IPS-18c (cell line): ENCODE measurements around the gene ANKRD31.

Experiments used
- H3K4me3 ChIP-seq: 2 replicates; pipeline ENCODE4 v1.7.0; 2013; ENCODE audit warnings: low read depth, mild to moderate bottlenecking, low read length, moderate library complexity; ENCODE audit not compliant: insufficient read depth
- H3K9me3 ChIP-seq: one replicate; pipeline ENCODE4 v1.6.1; 2013; ENCODE audit warnings: mild to moderate bottlenecking, low read length, moderate library complexity; ENCODE audit not compliant: control insufficient read depth, insufficient read depth

ANKRD31 gene

GRCh38 chr5:75037106-75037505 lies 199.6 kb downstream of the ANKRD31 start:
- Histone ChIP-seq H3K9me3 (no peaks in the 10 kb centered on the region), H3K4me3 (no peak overlapping the region)

GRCh38 chr5:75034137-75034739 lies 202.4 kb downstream of the ANKRD31 start:
- Histone ChIP-seq H3K4me3 (no peak overlapping the region), H3K9me3 (no peaks in the 10 kb centered on the region)

GRCh38 chr5:75031366-75031765 lies 205.3 kb downstream of the ANKRD31 start:
- H3K9me3 ChIP-seq, result no peaks in the 10 kb centered on the region
- no peak overlapping the region for H3K4me3 ChIP-seq

- Histone ChIP-seq H3K4me3 (no peak overlapping the region), H3K9me3 (no peaks in the 10 kb centered on the region)
These were observed 208.6 kb downstream of the ANKRD31 start for GRCh38 chr5:75028090-75028489.

GRCh38 chr5:75023368-75024159 lies 213.1 kb downstream of the ANKRD31 start:
- Histone ChIP-seq H3K9me3 (no peaks in the 10 kb centered on the region), H3K4me3 (no peak overlapping the region)

DNA sequence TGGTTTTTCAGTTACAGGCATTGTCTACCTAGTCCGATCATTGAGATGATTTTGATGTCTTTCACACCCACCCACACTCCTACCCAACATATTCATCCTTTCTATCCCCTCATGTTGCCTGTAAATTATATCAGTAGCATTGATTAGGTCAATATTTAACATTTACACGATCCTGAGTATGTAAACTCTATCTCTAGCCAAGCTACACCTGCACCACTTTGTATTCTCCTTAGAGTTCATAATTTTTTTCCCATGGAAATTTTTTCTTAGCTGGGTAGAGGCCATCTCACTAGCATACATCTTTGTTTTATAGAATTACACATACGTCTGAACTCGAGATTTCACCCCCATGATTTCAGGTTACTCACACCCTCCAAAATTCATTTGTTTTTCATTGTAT lies 214.9 kb downstream of the ANKRD31 start:
- no peak overlapping the region for H3K4me3 ChIP-seq
- H3K9me3 ChIP-seq, result peaks cover 2% of the 10 kb centered on the region

DNA sequence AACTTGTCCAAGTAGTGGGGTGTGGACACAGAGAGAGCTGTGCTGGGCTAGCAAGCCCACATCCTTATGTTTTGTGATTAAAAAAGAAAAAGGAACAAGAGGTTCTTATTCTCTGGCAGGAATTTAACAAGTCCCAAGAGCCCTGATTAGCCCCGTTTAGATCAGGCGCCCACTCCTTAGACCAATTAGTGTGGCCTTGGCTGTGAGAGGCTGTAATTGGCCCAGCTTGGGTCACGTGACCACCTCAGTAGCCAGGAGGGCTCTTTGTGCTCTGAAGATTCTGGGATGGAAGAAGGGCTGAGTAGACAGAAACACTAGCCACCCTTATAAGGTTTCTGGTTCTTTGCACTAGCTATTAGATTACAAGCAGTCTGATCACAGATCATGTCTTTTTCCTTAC lies 215.5 kb downstream of the ANKRD31 start:
- Histone ChIP-seq H3K9me3 (peaks cover 2% of the 10 kb centered on the region), H3K4me3 (no peak overlapping the region)

- H3K4me3 ChIP-seq, result no peak overlapping the region
- peaks cover 2% of the 10 kb centered on the region for H3K9me3 ChIP-seq
These were observed 216.5 kb downstream of the ANKRD31 start for GRCh38 chr5:75020016-75020656.

DNA sequence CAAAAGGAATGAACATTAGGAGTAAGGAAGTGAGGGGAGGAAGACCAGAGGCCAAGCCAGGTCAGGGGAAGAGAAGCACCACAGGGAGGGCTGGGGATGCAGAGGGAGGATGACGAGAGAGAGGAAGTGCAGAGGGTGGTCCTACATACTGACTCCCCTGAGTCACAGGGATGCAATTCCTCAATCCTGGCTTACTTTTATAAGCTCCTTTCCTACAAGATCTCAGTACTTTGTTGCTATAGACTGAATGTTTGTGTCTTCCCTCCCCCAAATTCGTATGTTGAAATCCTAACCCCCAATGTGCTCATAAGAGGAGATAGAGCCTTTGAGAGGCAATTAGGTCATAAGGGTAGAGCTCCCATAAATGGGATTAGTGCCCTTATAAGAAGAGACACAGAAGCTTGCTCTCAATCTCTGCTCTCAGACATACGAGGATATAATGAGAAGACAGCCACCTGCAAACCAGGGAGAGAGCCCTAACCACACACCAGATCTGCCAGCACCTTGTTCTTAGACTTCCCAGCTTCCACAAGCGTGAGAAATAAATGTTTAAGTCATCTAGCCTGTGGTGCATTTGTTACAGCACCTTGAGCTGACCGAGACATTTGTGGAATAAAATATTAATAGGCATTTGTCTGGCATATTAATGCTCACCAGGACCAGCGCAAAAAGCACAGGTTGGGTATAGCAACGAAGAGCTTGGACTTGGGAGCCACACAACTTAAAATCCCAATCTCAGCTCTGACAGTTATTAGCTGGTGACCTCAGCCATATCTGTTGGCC lies 217.7 kb downstream of the ANKRD31 start:
- no peak overlapping the region for H3K4me3 ChIP-seq
- peaks cover 4% of the 10 kb centered on the region for H3K9me3 ChIP-seq
